ENCODE data around the gene BARHL2.

BARHL2 gene

DNA sequence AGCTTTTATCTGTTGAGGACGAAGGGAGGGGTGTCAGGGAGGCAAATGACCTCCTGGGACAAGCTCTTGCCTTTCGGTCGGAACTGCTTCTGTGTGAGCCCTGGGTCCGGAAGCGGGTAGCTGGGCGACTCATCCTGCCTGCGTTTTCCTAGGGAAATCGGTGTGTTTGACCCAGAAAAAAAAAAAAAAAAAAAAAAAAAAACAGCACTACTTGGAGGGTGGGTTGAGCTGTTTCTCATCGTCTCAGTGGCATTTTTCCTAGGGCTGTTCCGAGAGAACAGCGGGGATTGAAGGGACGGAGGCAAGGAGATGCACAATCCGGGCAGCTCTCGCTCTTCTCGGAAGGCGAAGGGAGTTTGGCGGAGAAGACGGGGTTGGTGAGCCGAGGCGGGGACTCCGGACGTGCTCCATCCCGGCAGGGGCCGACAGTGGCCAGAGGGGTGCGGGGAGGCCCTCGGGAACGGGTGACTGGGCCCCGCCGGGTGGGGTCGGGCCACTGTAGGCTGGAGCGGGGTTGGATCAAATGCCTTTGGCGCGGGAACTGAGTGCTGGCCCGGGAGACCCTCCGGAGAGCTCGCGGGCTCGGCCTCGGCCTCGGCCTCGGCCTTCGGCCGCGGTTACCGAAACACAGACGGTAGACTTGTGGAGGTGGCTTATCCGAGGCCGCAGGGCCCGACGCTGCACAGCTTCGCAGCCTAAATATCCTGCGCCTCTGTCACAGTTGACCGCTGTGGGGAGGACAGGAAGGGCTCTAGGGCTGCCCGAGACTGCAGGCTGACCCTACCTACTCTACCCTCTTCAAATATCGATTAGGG, 2.4 kb upstream of the BARHL2 start:
- DNase-seq: no peak
- Histone ChIP-seq H3K9ac (ENCODE audit: low read length) (no peak overlapping the region), H3K27me3 (replicated peaks; ENCODE audit: insufficient read depth, low read length) (no peaks in the 10 kb centered on the region), H3K9me2 (replicated peaks; ENCODE audit: insufficient read depth, low read length) (no peaks in the 10 kb centered on the region), H3K4me3 (ENCODE audit: low read length) (no peak overlapping the region), H3K79me2 (ENCODE audit: low read length) (no peaks in the 10 kb centered on the region), H3F3A (ENCODE audit: insufficient read depth, low read length) (0 out of 2 replicates have a peak, but pooled peaks cover 3% of the 10 kb centered on the region), H3K36me3 (replicated peaks; ENCODE audit: insufficient read depth, low read length) (no peaks in the 10 kb centered on the region), H3K27ac (ENCODE audit: low read length) (no peak overlapping the region), H3K4me2 (ENCODE audit: low read depth, low read length) (no peak overlapping the region), H4K20me1 (ENCODE audit: insufficient read depth, low read length) (no peaks in the 10 kb centered on the region), H2AFZ (ENCODE audit: low read length) (no peak overlapping the region), H3K9me3 (replicated peaks; ENCODE audit: insufficient read depth, low read length) (no peaks in the 10 kb centered on the region), H3K4me1 (ENCODE audit: low read length) (no peaks in the 10 kb centered on the region)
- TF ChIP-seq EZH2 (optimal IDR thresholded peaks at IDR 0.05; ENCODE audit: low read depth, low read length) (no peak), EZH2phosphoT487 (IDR thresholded peaks at IDR 0.05; ENCODE audit: low read length) (no peak)
- TF ChIP-seq, protein P1, sequence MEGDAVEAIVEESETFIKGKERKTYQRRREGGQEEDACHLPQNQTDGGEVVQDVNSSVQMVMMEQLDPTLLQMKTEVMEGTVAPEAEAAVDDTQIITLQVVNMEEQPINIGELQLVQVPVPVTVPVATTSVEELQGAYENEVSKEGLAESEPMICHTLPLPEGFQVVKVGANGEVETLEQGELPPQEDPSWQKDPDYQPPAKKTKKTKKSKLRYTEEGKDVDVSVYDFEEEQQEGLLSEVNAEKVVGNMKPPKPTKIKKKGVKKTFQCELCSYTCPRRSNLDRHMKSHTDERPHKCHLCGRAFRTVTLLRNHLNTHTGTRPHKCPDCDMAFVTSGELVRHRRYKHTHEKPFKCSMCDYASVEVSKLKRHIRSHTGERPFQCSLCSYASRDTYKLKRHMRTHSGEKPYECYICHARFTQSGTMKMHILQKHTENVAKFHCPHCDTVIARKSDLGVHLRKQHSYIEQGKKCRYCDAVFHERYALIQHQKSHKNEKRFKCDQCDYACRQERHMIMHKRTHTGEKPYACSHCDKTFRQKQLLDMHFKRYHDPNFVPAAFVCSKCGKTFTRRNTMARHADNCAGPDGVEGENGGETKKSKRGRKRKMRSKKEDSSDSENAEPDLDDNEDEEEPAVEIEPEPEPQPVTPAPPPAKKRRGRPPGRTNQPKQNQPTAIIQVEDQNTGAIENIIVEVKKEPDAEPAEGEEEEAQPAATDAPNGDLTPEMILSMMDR (IDR thresholded peaks at IDR 0.05; ENCODE audit: low read length): no peak

DNA sequence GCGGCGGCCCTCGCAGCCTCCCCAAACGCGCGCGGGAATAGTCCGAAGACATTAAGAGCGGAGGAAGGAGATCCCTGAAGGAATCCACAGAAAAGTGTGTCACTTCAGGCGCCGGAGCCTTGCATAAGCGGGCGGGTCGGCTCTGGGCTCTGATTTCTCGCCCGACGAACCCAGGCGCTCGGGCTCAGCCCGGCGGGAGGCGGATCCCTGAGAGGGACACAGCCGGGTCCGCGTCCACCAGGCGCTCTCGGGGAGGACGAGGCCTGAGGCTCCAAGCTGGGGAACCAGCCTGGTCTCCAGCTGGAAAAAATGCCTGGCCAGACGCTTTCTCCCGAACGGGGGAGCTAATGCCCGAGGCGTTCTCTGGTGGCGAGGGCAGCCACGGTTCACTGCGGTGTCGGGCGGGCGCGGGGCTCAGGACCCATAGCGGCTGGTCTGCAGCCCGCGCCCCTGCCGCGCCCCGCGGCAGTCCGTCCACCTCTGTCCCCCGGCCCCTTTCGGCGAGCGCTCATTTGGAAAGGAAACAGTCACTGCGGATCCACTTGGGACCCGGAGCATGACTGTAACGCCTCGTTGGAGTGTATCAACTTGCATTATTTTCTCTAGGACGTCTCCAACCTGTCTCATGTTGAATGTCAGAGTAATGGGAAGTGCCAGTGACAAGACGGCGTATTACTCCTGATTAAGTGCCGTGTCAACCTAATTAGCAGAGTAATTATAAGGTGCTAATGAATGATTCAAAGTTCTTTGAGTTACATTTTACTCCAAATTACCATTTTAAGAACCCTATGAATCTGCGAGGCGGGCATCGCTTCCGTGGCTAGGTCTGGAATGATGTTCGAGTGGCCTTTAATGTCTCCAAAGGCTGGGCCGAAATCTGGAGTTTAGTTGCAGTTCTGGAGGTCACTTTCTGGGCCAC, 1.6 kb upstream of the BARHL2 start:
- Histone ChIP-seq H3K27me3 (replicated peaks; ENCODE audit: insufficient read depth, low read length) (no peaks in the 10 kb centered on the region), H3K4me3 (ENCODE audit: low read length) (no peak overlapping the region), H3K9me2 (replicated peaks; ENCODE audit: insufficient read depth, low read length) (no peaks in the 10 kb centered on the region), H3K27ac (ENCODE audit: low read length) (no peak overlapping the region), H3K79me2 (ENCODE audit: low read length) (no peaks in the 10 kb centered on the region), H3K9me3 (replicated peaks; ENCODE audit: insufficient read depth, low read length) (no peaks in the 10 kb centered on the region), H3K9ac (ENCODE audit: low read length) (no peak overlapping the region), H3K4me2 (ENCODE audit: low read depth, low read length) (no peak overlapping the region), H3K4me1 (ENCODE audit: low read length) (no peaks in the 10 kb centered on the region), H4K20me1 (ENCODE audit: insufficient read depth, low read length) (no peaks in the 10 kb centered on the region), H3K36me3 (replicated peaks; ENCODE audit: insufficient read depth, low read length) (no peaks in the 10 kb centered on the region), H2AFZ (ENCODE audit: low read length) (no peak overlapping the region), H3F3A (ENCODE audit: insufficient read depth, low read length) (0 out of 2 replicates have a peak, but pooled peaks cover 3% of the 10 kb centered on the region)
- no peak for DNase-seq
- TF ChIP-seq EZH2 (optimal IDR thresholded peaks at IDR 0.05; ENCODE audit: low read depth, low read length): no peak
- no peak for TF ChIP-seq EZH2phosphoT487 (IDR thresholded peaks at IDR 0.05; ENCODE audit: low read length)
- TF ChIP-seq, protein P1 (IDR thresholded peaks at IDR 0.05; ENCODE audit: low read length): no peak

DNA sequence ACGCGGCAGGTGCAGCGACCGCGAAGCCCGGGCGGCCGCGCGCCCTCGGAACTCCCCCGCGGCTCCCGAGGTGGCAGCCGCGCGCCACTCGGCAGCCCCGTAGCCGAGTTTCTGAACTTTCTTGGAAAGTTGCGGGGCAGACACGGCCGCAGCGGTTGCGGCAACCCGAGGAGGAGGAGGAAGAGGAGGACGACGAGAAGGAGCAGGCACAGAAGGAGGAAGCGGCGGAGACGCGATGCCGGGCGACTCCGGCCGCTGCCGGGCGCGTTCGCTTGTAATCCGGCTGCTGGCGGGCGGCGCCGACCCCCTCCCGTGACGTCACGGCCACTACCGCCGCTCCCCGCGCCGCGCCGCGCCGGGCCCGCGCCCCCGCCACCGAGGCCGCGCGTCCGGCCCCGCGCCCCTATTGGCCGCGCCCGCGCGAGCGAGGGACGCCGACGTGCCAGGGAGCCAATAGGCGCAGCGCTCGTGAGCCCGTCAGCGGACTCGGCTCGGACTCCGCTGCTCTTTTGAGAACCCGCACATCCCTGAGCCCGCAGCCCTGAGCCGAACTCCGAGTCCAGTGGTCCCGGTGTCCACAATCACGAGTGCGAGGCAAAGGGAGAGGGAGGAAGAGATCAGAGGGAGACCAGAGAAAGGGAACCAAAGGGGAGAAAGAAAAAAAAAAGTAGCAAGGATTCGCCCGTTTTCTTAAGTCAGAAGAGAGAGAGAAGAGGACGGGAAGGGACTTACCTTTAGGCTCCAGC, 736 bp upstream of the BARHL2 start:
- no peaks in the 10 kb centered on the region for H4K20me1 ChIP-seq (ENCODE audit: insufficient read depth, low read length)
- no peaks in the 10 kb centered on the region for H3K9me3 ChIP-seq (replicated peaks; ENCODE audit: insufficient read depth, low read length)
- no peak overlapping the region for H2AFZ ChIP-seq (ENCODE audit: low read length)
- no peaks in the 10 kb centered on the region for H3K79me2 ChIP-seq (ENCODE audit: low read length)
- no peak overlapping the region for H3K4me3 ChIP-seq (ENCODE audit: low read length)
- no peak overlapping the region for H3K4me2 ChIP-seq (ENCODE audit: low read depth, low read length)
- no peak for DNase-seq
- H3K4me1 ChIP-seq (ENCODE audit: low read length): no peaks in the 10 kb centered on the region
- TF ChIP-seq, protein P1 (IDR thresholded peaks at IDR 0.05; ENCODE audit: low read length): no peak
- H3K27me3 ChIP-seq (replicated peaks; ENCODE audit: insufficient read depth, low read length): no peaks in the 10 kb centered on the region
- no peak overlapping the region for H3K27ac ChIP-seq (ENCODE audit: low read length)
- H3F3A ChIP-seq (ENCODE audit: insufficient read depth, low read length): 0 out of 2 replicates have a peak, but pooled peaks cover 3% of the 10 kb centered on the region
- H3K36me3 ChIP-seq (replicated peaks; ENCODE audit: insufficient read depth, low read length): no peaks in the 10 kb centered on the region
- no peaks in the 10 kb centered on the region for H3K9me2 ChIP-seq (replicated peaks; ENCODE audit: insufficient read depth, low read length)
- H3K9ac ChIP-seq (ENCODE audit: low read length): no peak overlapping the region
